GM03348 (cell line): ENCODE results near the gene SCGB1D2.
A peak's percentile ranks its signal among the peaks of the same experiment; 100 is the strongest.
"Not testable (repeated sequence)": the region's sequence is repeated elsewhere in the genome, so short reads cannot be mapped to it uniquely, and the experiment has no call there.

Source experiments
- DNase-seq: peaks from one replicate; pipeline ENCODE4 v3.0.0; 2012; ENCODE audit warnings: low spot score

Gene SCGB1D2

DNA sequence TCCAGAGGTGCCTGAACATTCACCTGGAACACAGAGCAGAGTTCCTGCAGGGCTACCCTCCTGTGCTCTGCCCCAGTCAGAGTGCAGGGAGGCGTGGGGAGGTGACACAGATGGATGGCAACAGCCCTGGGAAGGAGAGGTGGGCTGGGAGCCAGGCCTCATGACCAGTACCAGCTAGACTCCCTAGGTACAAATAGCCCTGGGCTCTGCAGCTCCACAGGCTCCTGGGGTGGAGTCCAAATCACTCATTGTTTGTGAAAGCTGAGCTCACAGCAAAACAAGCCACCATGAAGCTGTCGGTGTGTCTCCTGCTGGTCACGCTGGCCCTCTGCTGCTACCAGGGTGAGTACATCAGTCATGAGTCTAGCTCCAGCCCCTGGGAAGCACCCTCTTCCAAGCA, at the start of gene SCGB1D2:
TSS of gene SCGB1D2 (plus strand) at position 219 of the 400 bp plus-strand sequence. CDS start at position 288, 69 bp downstream.
- no peak for DNase-seq

DNA sequence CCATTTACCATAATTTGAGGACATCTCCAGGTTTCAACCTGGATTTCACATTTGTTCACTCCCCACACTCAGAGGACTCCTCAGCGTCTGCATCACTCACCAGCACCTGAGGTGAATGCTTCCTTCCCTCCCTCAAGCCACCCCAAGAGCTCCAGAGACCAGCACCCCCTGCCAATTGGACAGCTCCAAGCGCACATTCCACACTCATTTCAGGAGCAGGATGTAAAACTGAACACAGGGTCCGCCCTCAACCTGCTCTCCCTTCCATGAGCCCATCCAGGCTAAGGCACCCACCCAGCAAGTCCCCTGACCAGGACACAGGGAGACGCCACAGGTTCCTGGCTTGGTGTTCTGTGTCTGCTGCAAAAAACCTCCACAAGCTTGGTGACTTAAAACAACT, 48.1 kb upstream of the SCGB1D2 start:
- DNase-seq = no peak

- DNase-seq = not testable (repeated sequence)
These were observed 47.0 kb upstream of the SCGB1D2 start for GRCh38 chr11:62195010-62195409.

DNA sequence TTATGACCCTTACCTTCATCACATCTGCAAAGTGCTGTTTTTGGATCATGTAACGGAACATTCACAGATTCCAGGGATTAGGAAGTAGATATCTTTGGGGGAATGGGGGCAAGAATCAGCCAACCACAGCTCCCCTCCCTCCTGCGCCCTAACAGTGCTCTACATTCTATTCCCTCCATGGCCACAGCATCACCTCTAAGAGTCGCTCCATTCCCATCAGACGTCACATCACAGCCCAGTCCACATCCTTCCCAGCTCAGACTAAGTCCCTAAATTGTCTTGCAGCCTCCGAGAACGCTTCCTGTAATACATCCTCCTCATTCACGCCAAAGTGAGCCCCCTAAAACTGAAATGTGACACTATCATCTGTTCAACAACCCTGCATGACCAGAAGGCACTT, 46.1 kb upstream of the SCGB1D2 start:
- DNase-seq = no peak

DNA sequence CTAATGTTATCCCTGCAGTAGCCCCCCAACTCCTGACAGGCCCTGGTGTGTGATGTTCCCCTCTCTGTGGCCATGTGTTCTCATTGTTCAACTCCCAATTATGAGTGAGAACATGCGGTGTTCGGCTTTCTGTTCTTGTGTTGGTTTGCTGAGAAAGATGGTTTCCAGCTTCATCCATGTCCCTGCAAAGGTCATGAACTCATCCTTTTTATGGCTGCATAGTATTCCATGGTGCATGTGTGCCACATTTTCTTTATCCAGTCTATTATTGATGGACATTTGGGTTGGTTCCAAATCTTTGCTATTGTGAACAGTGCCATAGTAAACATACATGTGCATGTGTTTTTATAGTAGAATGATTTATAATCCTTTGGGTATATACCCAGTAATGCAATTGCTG, 44.6 kb upstream of the SCGB1D2 start:
- DNase-seq = not testable (repeated sequence)

GRCh38 chr11:62201376-62201775, 40.7 kb upstream of the SCGB1D2 start:
- DNase-seq = no peak

DNA sequence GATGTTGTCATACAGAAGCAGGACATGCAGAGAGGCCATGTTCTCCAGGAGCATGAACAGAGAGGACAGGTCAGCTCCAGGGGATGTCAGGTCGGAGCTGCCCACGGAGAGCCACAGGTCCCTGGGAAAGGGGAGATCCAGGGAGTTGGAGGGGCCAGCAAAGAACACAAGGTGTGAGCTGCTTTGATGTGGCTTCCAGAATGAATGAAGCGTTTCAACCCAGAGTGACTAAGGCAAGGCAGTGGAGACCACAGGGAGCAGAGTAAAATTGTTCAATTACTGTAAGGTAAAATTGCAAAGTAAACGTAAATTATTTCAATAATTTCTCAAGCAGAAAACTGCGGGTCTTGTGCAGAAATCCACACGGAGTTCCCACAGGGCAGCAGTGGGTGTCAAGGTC, 39.1 kb upstream of the SCGB1D2 start:
- no peak for DNase-seq

DNA sequence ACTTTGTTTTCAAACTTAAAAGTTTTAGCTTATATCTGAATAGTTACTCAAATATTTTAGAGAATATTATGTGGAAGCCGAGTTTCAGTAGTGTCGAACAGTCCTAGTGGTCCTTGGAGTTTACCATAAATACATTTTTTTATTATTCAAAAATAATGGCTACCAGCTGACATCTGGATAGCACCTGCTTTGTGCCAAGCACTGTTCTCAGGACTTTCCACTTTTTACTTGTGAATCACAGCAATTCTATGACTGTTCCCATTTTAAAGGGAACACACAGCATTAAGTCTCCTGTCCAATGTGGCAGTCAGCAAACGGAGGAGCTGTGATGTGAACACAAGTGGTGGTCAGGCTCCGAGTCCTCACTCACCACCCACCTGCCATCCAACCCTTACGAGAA, 37.6 kb upstream of the SCGB1D2 start:
- DNase-seq = no peak

DNA sequence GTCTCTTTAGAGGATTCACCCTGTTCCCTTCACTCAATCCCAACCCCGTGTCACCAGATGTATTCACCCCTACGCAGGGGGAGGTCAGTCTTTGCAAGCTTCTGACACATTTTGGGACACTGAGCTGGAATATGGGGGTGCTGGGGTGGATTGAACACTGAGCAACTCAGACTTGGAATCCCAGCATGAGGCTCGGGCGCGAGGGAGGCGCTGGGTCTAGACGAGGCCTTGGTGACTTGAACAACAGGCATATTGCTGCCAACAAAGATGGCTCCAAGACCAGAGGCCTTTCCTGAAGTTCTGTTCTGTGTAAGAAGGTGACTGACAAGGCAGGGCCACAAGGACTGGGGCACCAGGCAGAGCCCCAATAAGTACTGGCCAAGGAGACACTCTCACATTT, 36.6 kb upstream of the SCGB1D2 start:
- DNase-seq = no peak

DNA sequence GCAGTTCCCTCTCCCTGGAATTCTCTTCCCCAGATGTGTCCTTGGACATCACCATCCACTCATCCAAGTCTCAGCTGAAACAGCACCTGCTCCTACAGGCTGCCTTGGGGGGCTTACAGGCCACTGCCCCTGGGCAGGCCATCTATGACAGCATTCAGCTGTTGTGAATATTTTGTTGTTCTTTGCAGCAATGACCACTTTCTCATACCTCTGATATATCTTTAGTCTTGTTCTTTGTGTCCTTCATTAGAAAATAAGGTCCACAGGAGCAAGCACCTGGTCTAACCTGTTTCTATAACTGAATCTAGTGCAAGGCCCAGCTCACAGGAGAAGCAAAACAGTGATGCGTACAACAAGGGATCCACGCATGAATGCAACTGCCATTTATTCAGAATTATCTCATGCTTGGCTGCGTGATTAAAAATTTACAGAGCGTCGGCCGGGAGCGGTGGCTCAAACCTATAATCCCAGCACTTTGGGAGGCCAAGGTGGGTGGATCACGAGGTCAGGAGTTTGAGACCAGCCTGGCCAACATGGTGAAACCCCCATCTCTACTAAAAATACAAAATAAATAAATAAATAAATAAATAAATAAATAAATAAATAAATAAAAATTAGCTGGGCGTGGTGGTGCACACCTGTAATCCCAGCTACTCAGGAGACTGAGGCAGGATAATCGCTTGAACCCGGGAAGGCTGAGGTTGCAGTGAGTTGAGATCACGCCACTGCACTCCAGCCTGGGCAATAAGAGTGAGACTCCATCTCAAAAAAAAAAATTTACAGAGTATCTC, 35.6 kb upstream of the SCGB1D2 start:
- DNase-seq = not testable (repeated sequence)

- DNase-seq = no peak
These were observed 33.3 kb upstream of the SCGB1D2 start for GRCh38 chr11:62208785-62209144.

DNA sequence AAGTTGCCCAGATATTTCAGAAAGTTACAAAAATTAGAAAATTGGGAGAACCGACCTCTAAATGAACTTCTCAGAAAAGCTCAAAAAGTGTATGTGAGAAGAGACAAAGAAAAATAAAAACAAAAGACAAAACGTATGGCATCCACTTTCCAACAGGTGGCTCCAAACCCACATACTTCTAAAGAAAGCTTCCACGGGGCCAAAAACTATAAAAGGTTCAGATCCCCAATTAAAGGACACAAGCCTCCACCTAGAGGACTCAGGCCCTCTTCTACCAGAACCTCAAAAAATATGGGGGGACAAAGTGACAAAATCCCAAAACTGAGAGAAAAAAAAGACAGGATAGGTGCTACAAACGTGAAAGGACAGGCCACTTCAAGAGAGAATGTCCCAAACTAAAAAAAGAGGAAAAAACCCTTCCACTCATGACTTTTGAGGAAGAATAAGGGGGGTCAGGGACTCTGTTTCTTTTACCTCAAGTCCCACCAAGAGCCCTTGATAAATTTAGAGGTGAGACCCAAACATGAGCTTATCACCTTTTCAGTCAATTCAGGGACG, 24.8 kb upstream of the SCGB1D2 start:
- DNase-seq = no peak

DNA sequence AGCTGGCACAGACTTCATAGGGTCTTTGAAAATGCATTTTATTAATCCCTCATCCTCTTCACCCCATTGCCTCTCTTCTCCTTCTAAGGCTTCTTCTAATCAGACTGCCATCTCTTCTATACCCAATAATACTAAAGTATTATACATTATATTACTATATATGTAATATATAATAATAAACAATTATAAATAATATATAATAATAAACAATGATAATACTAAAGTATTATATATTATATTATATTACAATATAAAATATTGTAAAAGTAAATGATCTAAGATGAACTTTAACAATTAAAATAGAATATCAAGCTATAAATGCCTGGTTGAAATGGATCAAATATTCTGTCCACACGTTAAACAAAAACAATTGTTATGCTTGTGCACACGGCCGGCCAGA, 20.5 kb upstream of the SCGB1D2 start:
- DNase-seq = no peak

GRCh38 chr11:62223095-62223494, 18.9 kb upstream of the SCGB1D2 start:
- no peak for DNase-seq

- DNase-seq = no peak
These were observed 8.3 kb upstream of the SCGB1D2 start for GRCh38 chr11:62233730-62234129.

DNA sequence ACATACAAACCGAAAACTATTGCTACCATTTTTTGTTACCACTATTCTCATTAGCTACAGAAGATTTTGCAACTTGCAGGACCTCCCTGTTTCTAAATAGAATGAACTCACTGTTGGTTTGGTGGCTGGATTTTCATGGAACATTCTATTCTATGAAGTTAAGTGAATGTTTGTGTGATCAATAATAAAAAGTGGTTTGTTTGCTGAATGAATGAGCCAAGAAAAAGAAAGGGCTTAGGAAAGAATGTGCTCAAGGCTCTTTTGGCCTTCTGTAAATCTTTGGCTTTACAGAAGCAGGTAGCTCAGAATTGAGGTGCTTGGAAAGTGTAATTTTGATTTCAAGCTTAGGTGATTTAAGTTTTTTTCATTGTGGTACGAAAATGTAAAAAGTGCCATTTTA, 5.9 kb upstream of the SCGB1D2 start:
- DNase-seq = no peak

DNA sequence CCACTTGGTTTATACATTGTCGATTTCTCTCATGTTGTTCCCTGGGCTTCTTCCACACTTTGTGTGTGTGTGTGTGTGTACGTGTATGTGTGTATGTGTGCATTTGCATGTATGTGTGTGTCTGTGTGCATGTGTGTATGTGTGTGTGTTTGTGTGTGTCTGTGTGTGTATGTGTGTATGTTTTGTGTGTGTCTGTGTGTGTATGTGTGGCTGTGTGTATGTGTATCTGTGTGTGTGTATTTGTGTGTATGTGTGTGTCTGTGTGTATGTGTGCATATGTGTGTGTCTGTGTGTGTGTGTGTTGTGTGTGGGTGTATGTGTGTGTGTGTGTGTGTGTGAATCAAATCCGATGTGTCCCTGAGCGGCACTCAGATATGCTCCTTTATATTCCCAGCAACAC, 4.5 kb upstream of the SCGB1D2 start:
- DNase-seq = no peak

GRCh38 chr11:62238151-62238550, 3.9 kb upstream of the SCGB1D2 start:
- no peak for DNase-seq

DNA sequence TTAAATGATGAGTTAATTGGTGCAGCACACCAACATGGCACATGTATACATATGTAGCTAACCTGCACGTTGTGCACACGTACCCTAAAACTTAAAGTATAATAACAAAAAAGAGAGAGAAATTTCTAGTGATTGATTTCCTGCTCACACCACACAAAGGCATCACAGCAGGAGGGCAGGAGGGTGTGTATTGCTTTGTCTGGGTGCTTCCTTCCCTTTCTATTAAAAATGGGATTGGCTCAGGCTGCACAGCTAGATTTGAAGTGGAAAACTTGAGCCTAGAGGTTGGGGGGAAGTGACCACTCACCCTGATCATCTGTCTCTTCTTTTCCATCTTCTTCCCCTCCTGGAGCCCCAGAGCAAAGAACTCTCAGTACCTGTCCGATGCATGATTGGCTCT, 944 bp upstream of the SCGB1D2 start:
- DNase-seq = no peak

DNA sequence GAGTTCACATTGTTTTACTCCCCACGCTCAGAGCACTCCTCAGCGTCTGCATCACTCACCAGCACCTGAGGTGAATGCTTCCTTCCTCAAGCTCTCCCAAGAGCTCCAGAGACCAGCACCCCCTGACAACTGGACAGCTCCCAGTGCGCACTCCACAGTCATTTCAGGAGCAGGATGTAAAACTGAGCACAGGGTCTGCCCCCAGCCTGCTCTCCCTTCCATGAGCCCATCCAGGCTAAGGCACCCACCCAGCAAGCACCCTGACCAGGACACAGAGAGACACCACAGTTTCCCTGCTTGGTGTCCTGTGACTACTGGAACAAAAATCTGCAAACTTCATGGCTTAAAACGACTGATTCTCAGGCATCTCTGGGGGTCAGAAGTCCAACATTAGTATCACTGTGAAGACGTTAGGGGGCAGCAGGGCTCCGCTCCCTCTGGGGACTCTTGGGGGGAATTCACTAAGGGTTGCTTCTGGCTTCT, 3.3 kb downstream of the SCGB1D2 start:
- peak; percentile 31 for DNase-seq

DNA sequence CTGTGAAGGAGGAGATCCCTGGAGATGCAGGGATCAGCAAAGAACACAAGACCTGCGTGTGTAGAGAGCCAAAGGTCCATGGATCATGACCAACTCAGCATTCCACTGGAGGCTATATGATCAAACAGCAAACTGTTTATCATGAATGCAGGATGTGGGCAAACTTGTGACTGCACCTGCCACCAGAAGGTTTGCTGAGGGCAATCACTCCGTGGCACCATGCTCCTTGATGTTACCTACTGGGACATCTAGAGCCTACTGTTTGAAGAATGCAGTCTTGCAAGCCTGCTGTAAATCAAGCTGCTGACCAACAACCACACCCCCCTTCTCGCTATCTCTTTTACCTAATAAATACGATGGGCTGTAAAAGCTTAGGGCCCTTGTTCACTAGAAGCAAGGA, 9.7 kb downstream of the SCGB1D2 start:
- no peak for DNase-seq

DNA sequence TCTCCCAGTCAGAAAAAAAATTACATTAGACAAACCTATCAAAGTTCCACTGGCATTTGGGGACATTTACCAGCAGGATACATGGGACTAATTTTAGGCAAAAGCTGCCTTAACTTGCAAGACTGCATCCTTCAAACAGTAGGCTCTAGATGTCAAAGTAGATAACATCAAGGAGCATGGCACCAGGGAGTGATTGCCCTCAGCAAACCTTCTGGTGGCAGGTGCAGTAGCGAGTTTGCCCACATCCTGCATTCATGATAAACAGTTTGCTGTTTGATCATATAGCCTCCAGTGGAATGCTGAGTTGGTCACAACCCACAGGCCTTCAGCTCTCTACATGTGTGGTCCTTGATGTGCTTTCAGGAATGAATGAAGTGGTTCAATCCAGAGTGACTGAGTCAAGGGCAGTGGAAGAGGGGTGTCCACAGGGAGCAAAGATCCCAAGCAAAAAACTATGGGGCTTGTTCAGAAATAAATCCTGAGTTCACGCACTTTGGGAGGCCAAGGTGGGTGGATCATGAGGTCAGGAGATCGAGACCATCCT, 12.0 kb downstream of the SCGB1D2 start:
- no peak for DNase-seq

DNA sequence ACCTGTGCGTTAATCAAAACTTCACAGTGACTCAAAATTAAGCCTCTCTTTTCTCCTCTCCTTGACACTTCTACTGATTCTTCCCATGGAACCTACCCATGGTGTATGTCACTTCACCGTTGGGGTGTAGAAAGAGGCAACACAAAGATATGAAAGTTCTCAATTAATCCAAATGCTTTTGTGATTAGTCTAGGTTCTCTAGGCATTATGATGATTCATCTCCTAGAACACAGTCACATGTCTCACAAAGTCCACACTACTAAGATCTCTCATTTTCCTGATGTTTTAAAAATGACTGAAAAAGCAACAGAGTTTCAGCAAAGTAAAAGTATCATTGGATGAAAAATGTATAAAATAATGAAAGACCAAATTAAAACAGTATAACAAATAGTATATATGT, 14.2 kb downstream of the SCGB1D2 start:
- DNase-seq = no peak
